WTC11 (cell line): ENCODE data around the gene KLHL8. TPM values are rescaled to one million over a fixed set of nuclear protein-coding genes. Genes with fewer than 3 reads are reported as not detected.
A peak's percentile ranks its signal among the peaks of the same experiment; 100 is the strongest.

ENCODE experiments used
- ATAC-seq: fragments of 200-7000 bp; cut with Tn5 transposase; 2 replicates; pipeline ENCODE4 v1.10.0; 2021; ENCODE audit warnings: mild to moderate bottlenecking, moderate library complexity
- CTCF ChIA-PET: fragments of 300-600 bp; sonication (Branson Sonifier 250); formaldehyde crosslinking; loops from one replicate; lab custom pipeline; 2021; ENCODE audit warnings: antibody characterized with exemption; lab: Charles Lee
- POLR2A ChIA-PET: fragments of 350-600 bp; sonication (Branson Sonifier 250); formaldehyde crosslinking; loops from one replicate; lab custom pipeline; 2021; ENCODE audit warnings: antibody characterized with exemption; lab: Charles Lee
- DNase-seq: peaks from one replicate; pipeline ENCODE4 v3.0.0; 2021; ENCODE audit warnings: low spot score
- H3K27ac Mint-ChIP-seq: 2 replicates; pipeline ENCODE4 v1.8.0; 2021; ENCODE audit warnings: mixed read lengths
- H3K27me3 Mint-ChIP-seq: 2 replicates; pipeline ENCODE4 v1.8.0; 2021; ENCODE audit warnings: low read depth, mild to moderate bottlenecking, moderate library complexity, mixed read lengths
- H3K36me3 Mint-ChIP-seq: 2 replicates; pipeline ENCODE4 v1.8.0; 2021; ENCODE audit warnings: mixed read lengths
- H3K4me1 Mint-ChIP-seq: 2 replicates; pipeline ENCODE4 v1.8.0; 2022; ENCODE audit warnings: mixed read lengths
- H3K4me3 Mint-ChIP-seq: 2 replicates; pipeline ENCODE4 v1.8.0; 2021; ENCODE audit warnings: mild to moderate bottlenecking, moderate library complexity, mixed read lengths
- H3K9me3 Mint-ChIP-seq: 2 replicates; pipeline ENCODE4 v1.8.0; 2021; ENCODE audit warnings: mixed read lengths
- CREM ChIP-seq: sonication (generic); formaldehyde crosslinking; IDR thresholded peaks from 2 replicates; pipeline ENCODE4 v1.8.1; 2022; ENCODE audit warnings: mild to moderate bottlenecking, missing genetic modification reagents, moderate library complexity
- ERG ChIP-seq: fragments of 250-450 bp; sonication (Bioruptor Pico); IDR thresholded peaks from 2 replicates; pipeline ENCODE4 v1.8.0; 2021; ENCODE audit warnings: mild to moderate bottlenecking
- FOXP4 ChIP-seq: sonication (generic); formaldehyde crosslinking; IDR thresholded peaks from 2 replicates; pipeline ENCODE4 v1.8.0; 2022; ENCODE audit warnings: mild to moderate bottlenecking, missing genetic modification reagents
- GRHL2 ChIP-seq: fragments of 250-450 bp; sonication (Bioruptor Pico); IDR thresholded peaks from 2 replicates; pipeline ENCODE4 v1.8.0; 2022; ENCODE audit warnings: mild to moderate bottlenecking, moderate library complexity; ENCODE audit not compliant: insufficient replicate concordance, severe bottlenecking
- HMGA2 ChIP-seq: fragments of 250-450 bp; sonication (Bioruptor Pico); IDR thresholded peaks from 2 replicates; pipeline ENCODE4 v1.4.0; 2021; ENCODE audit warnings: mild to moderate bottlenecking, moderate library complexity
- IRF2 ChIP-seq: sonication (generic); formaldehyde crosslinking; IDR thresholded peaks from 2 replicates; pipeline ENCODE4 v1.8.0; 2022; ENCODE audit warnings: low read depth, missing genetic modification reagents, borderline replicate concordance
- MXD4 ChIP-seq: fragments of 250-450 bp; sonication (Bioruptor Pico); IDR thresholded peaks from 2 replicates; pipeline ENCODE4 v1.8.0; 2021; ENCODE audit warnings: mild to moderate bottlenecking, moderate library complexity, borderline replicate concordance
- NFE2L1 ChIP-seq: sonication (generic); formaldehyde crosslinking; IDR thresholded peaks from 2 replicates; pipeline ENCODE4 v1.8.1; 2023; ENCODE audit warnings: missing genetic modification reagents
- PRRX2 ChIP-seq: fragments of 250-450 bp; sonication (Bioruptor Pico); IDR thresholded peaks from 2 replicates; pipeline ENCODE4 v1.8.0; 2021; ENCODE audit warnings: mild to moderate bottlenecking
- RORB ChIP-seq: fragments of 250-450 bp; sonication (Bioruptor Pico); IDR thresholded peaks from 2 replicates; pipeline ENCODE4 v1.9.0; 2021; ENCODE audit warnings: mild to moderate bottlenecking
- STAT6 ChIP-seq: sonication (generic); formaldehyde crosslinking; conservative IDR thresholded peaks from 2 replicates; pipeline ENCODE4 v1.8.1; 2023; ENCODE audit warnings: mild to moderate bottlenecking, low read depth, missing genetic modification reagents, moderate library complexity
- ZBTB21 ChIP-seq: sonication (generic); formaldehyde crosslinking; IDR thresholded peaks from 2 replicates; pipeline ENCODE4 v1.8.1; 2023; ENCODE audit warnings: mild to moderate bottlenecking, missing genetic modification reagents, borderline replicate concordance
- ZNF121 ChIP-seq: sonication (generic); formaldehyde crosslinking; IDR thresholded peaks from 2 replicates; pipeline ENCODE4 v1.8.0; 2023; ENCODE audit warnings: missing genetic modification reagents
- ZNF317 ChIP-seq: sonication (generic); formaldehyde crosslinking; IDR thresholded peaks from 2 replicates; pipeline ENCODE4 v1.8.1; 2023; ENCODE audit warnings: low read depth, mild to moderate bottlenecking, moderate library complexity, missing genetic modification reagents, borderline replicate concordance
- ZNF396 ChIP-seq: fragments of 250-450 bp; sonication (Bioruptor Pico); IDR thresholded peaks from 2 replicates; pipeline ENCODE4 v1.8.0; 2021; ENCODE audit warnings: mild to moderate bottlenecking, moderate library complexity, borderline replicate concordance
- ZNF416 ChIP-seq: fragments of 250-450 bp; sonication (Bioruptor Pico); IDR thresholded peaks from 2 replicates; pipeline ENCODE4 v1.9.0; 2021; ENCODE audit warnings: mild to moderate bottlenecking, inconsistent platforms
- ZNF671 ChIP-seq: fragments of 250-450 bp; sonication (Bioruptor Pico); IDR thresholded peaks from 2 replicates; pipeline ENCODE4 v1.8.0; 2021; ENCODE audit warnings: mild to moderate bottlenecking
- total RNA-seq: library from RNA; stranded (reverse); gene quantifications from 3 replicates; pipeline ENCODE4 v1.2.3, GENCODE V29; 2021
- TF ChIP-seq, protein P1 (sequence below): fragments of 250-450 bp; sonication (Bioruptor Pico); IDR thresholded peaks from 2 replicates; pipeline ENCODE4 v2.1.2; 2022; ENCODE audit warnings: mild to moderate bottlenecking, moderate library complexity
- TF ChIP-seq, protein P2 (sequence below): sonication (generic); formaldehyde crosslinking; IDR thresholded peaks from 2 replicates; pipeline ENCODE4 v1.8.0; 2022; ENCODE audit warnings: mild to moderate bottlenecking, missing genetic modification reagents

Gene KLHL8
- total RNA-seq, 1 experiment from 2014 or later, result 7.3 TPM

DNA sequence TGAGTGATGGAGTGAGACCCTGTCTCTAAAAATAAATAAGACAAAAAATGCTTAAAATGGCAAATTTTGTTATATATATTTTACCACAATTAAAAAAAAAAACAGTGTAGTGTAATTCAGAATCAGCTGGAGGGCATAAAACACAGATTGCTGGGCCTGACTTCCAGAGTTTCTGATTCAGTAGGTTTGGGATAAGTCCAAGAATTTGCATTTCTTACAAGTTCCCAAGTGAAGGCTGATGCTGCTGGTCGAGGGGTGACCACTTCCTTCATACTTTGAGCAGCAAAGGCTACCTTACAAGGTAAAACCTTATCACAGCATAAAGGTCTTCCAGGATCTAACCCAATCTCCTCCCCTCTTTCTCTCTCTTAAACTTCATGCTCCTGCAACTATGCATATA is 40.7 kb downstream of the KLHL8 start:
- no peak for DNase-seq

More for the DNA sequence above, 40.7 kb downstream of the KLHL8 start:
- ATAC-seq, result no peak
- no peaks in the 10 kb centered on the region for H3K9me3 Mint-ChIP-seq
- no peak overlapping the region for H3K4me3 Mint-ChIP-seq
- ChIA-PET CTCF (no interaction called here), POLR2A (no interaction called here)
- peaks cover 3% of the 10 kb centered on the region; the same call in 1 of the 2 replicates for H3K36me3 Mint-ChIP-seq
- peak overlapping the region; percentile 75; the same call in 1 of the 2 replicates for H3K27ac Mint-ChIP-seq
- H3K27me3 Mint-ChIP-seq, result no peaks in the 10 kb centered on the region
- no peaks in the 10 kb centered on the region for H3K4me1 Mint-ChIP-seq
- TF ChIP-seq HMGA2 (CRISPR knock-in tag) (no peak), NFE2L1 (CRISPR knock-in tag) (no peak), ZNF671 (no peak), PRRX2 (CRISPR knock-in tag) (no peak), ZBTB21 (no peak), GRHL2 (CRISPR knock-in tag) (no peak), CREM (CRISPR knock-in tag) (no peak), RORB (CRISPR knock-in tag) (no peak), ZNF416 (CRISPR knock-in tag) (no peak), ZNF317 (CRISPR knock-in tag) (no peak), ERG (CRISPR knock-in tag) (no peak), ZNF396 (CRISPR knock-in tag) (no peak), MXD4 (CRISPR knock-in tag) (no peak), IRF2 (CRISPR knock-in tag) (no peak), FOXP4 (CRISPR knock-in tag) (no peak), ZNF121 (CRISPR knock-in tag) (no peak), STAT6 (CRISPR knock-in tag) (no peak)
- TF ChIP-seq, protein P1, sequence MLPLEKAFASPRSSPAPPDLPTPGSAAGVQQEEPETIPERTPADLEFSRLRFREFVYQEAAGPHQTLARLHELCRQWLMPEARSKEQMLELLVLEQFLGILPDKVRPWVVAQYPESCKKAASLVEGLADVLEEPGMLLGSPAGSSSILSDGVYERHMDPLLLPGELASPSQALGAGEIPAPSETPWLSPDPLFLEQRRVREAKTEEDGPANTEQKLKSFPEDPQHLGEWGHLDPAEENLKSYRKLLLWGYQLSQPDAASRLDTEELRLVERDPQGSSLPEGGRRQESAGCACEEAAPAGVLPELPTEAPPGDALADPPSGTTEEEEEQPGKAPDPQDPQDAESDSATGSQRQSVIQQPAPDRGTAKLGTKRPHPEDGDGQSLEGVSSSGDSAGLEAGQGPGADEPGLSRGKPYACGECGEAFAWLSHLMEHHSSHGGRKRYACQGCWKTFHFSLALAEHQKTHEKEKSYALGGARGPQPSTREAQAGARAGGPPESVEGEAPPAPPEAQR (CRISPR knock-in tag), result no peak
- TF ChIP-seq, protein P2, sequence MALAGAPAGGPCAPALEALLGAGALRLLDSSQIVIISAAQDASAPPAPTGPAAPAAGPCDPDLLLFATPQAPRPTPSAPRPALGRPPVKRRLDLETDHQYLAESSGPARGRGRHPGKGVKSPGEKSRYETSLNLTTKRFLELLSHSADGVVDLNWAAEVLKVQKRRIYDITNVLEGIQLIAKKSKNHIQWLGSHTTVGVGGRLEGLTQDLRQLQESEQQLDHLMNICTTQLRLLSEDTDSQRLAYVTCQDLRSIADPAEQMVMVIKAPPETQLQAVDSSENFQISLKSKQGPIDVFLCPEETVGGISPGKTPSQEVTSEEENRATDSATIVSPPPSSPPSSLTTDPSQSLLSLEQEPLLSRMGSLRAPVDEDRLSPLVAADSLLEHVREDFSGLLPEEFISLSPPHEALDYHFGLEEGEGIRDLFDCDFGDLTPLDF (CRISPR knock-in tag), result no peak
